ENCODE measurements around the gene ZG16. TPM values are rescaled to one million over a fixed set of nuclear protein-coding genes. Genes with fewer than 3 reads are reported as not detected.

Gene ZG16
- total and polyA plus RNA-seq, 4 donors, result 0.19 to 2.8 (median 1.7) TPM

GRCh38 chr16:29765167-29766032 lies 12.7 kb upstream of the ZG16 start:
- Histone ChIP-seq H3K36me3 (ENCODE audit: control insufficient read depth in 4 of 4, insufficient read depth in 3 of 4, low read depth in 1 of 4, low read length in 3 of 4) (no peaks in the 10 kb centered on the region), H3K27me3 (ENCODE audit: control insufficient read depth in 4 of 4, insufficient read depth in 4 of 4, low read length in 3 of 4) (no peaks in the 10 kb centered on the region), H3K9me3 (ENCODE audit: control insufficient read depth in 4 of 4, low read length in 3 of 4) (no peaks in the 10 kb centered on the region), H3K9ac (ENCODE audit: low read depth in 1 of 2, low read length in 2 of 2) (no peak overlapping the region), H3K27ac (ENCODE audit: low read depth in 1 of 2, low read length in 2 of 2) (peak overlapping the region; percentile 37 to 56), H3K4me1 (ENCODE audit: control insufficient read depth in 4 of 4, insufficient read depth in 4 of 4, low read length in 3 of 4) (peaks cover 8 to 57% (median 38%) of the 10 kb centered on the region in 4 donors), H3K4me3 (ENCODE audit: low read depth in 1 of 3, low read length in 3 of 3) (no peak overlapping the region)
- WGBS, result 31% methylated on average over 15 of the region's 15 CpGs
- DNase-seq (ENCODE audit: low spot score), result no peak
- TF ChIP-seq CTCF (IDR thresholded peaks at IDR 0.05; ENCODE audit: low read depth, low read length, missing input control) (no peak), NR2F2 (IDR thresholded peaks at IDR 0.05) (peak; percentile 83), GABPA (IDR thresholded peaks at IDR 0.05 in 1 of 2, conservative IDR thresholded peaks at IDR 0.05 in 1 of 2) (peak in 1 of 2 donors; percentile 28), MAX (IDR thresholded peaks at IDR 0.05) (no peak), RXRA (IDR thresholded peaks at IDR 0.05) (peak; percentile 96 to 99), ZBTB33 (IDR thresholded peaks at IDR 0.05) (no peak), JUND (IDR thresholded peaks at IDR 0.05) (peak in 1 of 2 donors; percentile 64), RAD21 (IDR thresholded peaks at IDR 0.05) (peak in 1 of 2 donors; percentile 53), FOXA2 (IDR thresholded peaks at IDR 0.05) (peak; percentile 93), YY1 (IDR thresholded peaks at IDR 0.05) (peak; percentile 69), FOXA1 (IDR thresholded peaks at IDR 0.05) (peak; percentile 87), HNF4G (IDR thresholded peaks at IDR 0.05) (peak; percentile 77), SP1 (IDR thresholded peaks at IDR 0.05) (peak; percentile 86), ATF3 (IDR thresholded peaks at IDR 0.05) (peak; percentile 18), HNF4A (conservative IDR thresholded peaks at IDR 0.05) (peak; percentile 94 to 96)

GRCh38 chr16:29766571-29766970 lies 11.5 kb upstream of the ZG16 start:
- WGBS, result 89% methylated on average over 3 of the region's 3 CpGs
- no peak overlapping the region for H3K27ac ChIP-seq (ENCODE audit: low read depth in 1 of 2, low read length in 2 of 2)
- DNase-seq (ENCODE audit: low spot score), result no peak
- H3K27me3 ChIP-seq (ENCODE audit: control insufficient read depth in 4 of 4, insufficient read depth in 4 of 4, low read length in 3 of 4), result no peaks in the 10 kb centered on the region
- TF ChIP-seq JUND (IDR thresholded peaks at IDR 0.05), result no peak
- TF ChIP-seq FOXA1 (IDR thresholded peaks at IDR 0.05), result no peak
- no peak for TF ChIP-seq YY1 (IDR thresholded peaks at IDR 0.05)
- no peak overlapping the region for H3K9ac ChIP-seq (ENCODE audit: low read depth in 1 of 2, low read length in 2 of 2)
- H3K4me3 ChIP-seq (ENCODE audit: low read depth in 1 of 3, low read length in 3 of 3), result no peak overlapping the region
- H3K36me3 ChIP-seq (ENCODE audit: control insufficient read depth in 4 of 4, insufficient read depth in 3 of 4, low read depth in 1 of 4, low read length in 3 of 4), result no peaks in the 10 kb centered on the region
- H3K9me3 ChIP-seq (ENCODE audit: control insufficient read depth in 4 of 4, low read length in 3 of 4), result no peaks in the 10 kb centered on the region
- H3K4me1 ChIP-seq (ENCODE audit: control insufficient read depth in 4 of 4, insufficient read depth in 4 of 4, low read length in 3 of 4), result peaks cover 8 to 51% (median 31%) of the 10 kb centered on the region in 4 donors

Measured in liver (tissue), 9 donors.